PC-3 (cell line): Measurements from ENCODE around the gene SLC44A5.

Experiments
- CTCF ChIP-seq: fragments of 300-600 bp; sonication (generic); conservative IDR thresholded peaks from 2 replicates; pipeline ENCODE4 v1.5.1; 2017; ENCODE audit warnings: antibody characterized with exemption, low read depth, mild to moderate bottlenecking, low read length
- EZH2 ChIP-seq: fragments of 300-600 bp; sonication (generic); IDR thresholded peaks from one replicate; pipeline ENCODE4 v1.6.1; 2017; ENCODE audit warnings: antibody characterized with exemption, mild to moderate bottlenecking, low read length; ENCODE audit not compliant: unreplicated experiment

GRCh38 chr1:75475696-75476095 lies 135.2 kb downstream of the SLC44A5 start:
- TF ChIP-seq CTCF = no peak
- TF ChIP-seq EZH2 = no peak
